ENCODE results near the gene ATAD3B. TPM values are rescaled to one million over a fixed set of nuclear protein-coding genes. Genes with fewer than 3 reads are reported as not detected.

The ATAD3B gene
- total RNA-seq, 5 donors from 2014 or later (not counting 1 experiment from before 2014, with no cell fraction given), result 52.1 to 69.3 (median 57.2) TPM

- Mint-ChIP-seq H3K4me3 (no peak overlapping the region), H3K27me3 (no peaks in the 10 kb centered on the region), H3K27ac (no peak overlapping the region), H3K9me3 (no peaks in the 10 kb centered on the region), H3K4me1 (peaks cover 4 to 7% (median 4%) of the 10 kb centered on the region in 3 donors), H3K36me3 (peaks cover 4% of the 10 kb centered on the region)
- no peaks in the 10 kb centered on the region for H3K9me3 ChIP-seq
- ATAC-seq (replicated peaks in 1 of 4) (no peak), DNase-seq (no peak)
- H3K4me3 ChIP-seq (ENCODE audit: control insufficient read depth in 1 of 2, extremely low read depth in 1 of 2, low read length in 1 of 2), result no peak overlapping the region
- H3K27ac ChIP-seq (ENCODE audit: low read length), result no peak overlapping the region
- 82% methylated on average over 13 of the region's 19 CpGs for WGBS (ENCODE audit: insufficient coverage)
- POLR2A ChIA-PET, result no interaction called here
- CTCF ChIA-PET, result no interaction called here
- H3K27me3 ChIP-seq (replicated peaks in 1 of 2; ENCODE audit: control insufficient read depth in 2 of 2, extremely low read depth in 1 of 2, insufficient read depth in 2 of 2, low read length in 1 of 2), result peaks cover 0 to 7% of the 10 kb centered on the region in 2 experiments
- peaks cover 14 to 16% of the 10 kb centered on the region in 2 donors for H3K36me3 ChIP-seq (ENCODE audit: control insufficient read depth in 2 of 2, extremely low read depth in 1 of 2, insufficient read depth in 1 of 2, low read length in 1 of 2)
- peaks cover 0 to 17% of the 10 kb centered on the region in 2 experiments for H3K4me1 ChIP-seq (ENCODE audit: control insufficient read depth in 1 of 2, extremely low read depth in 1 of 2, insufficient read depth in 2 of 2, low read length in 2 of 2)
Observed at GRCh38 chr1:1543706-1544099, 72.1 kb downstream of the ATAD3B start.

DNA sequence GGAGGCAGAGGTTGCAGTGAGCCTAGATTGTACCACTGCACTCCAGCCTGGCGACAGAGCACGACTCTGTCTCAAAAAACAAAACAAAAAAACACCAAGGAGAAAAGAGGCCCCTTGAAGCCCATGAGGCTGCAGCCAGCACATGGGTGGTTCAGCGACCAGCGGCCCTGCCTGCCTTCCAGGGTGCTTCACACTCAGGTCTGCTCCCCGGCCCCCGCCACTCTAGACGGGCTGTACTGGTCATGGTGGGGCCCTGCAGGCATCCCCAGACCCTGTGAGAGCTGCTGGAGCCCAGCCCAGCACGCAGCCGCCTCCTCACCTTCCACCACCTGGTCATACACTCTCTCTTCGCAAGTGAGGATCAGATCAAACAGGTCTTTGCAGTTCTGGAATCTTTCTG lies 73.0 kb downstream of the ATAD3B start:
- H3K27me3 ChIP-seq (replicated peaks in 1 of 2; ENCODE audit: control insufficient read depth in 2 of 2, extremely low read depth in 1 of 2, insufficient read depth in 2 of 2, low read length in 1 of 2), result no peaks in the 10 kb centered on the region
- no peak overlapping the region for H3K4me3 ChIP-seq (ENCODE audit: control insufficient read depth in 1 of 2, extremely low read depth in 1 of 2, low read length in 1 of 2)
- no peaks in the 10 kb centered on the region for H3K27me3 Mint-ChIP-seq
- no peaks in the 10 kb centered on the region for H3K9me3 Mint-ChIP-seq
- CTCF ChIA-PET, result no interaction called here
- H3K4me1 Mint-ChIP-seq, result peaks cover 4 to 7% (median 4%) of the 10 kb centered on the region in 3 donors
- no peak overlapping the region for H3K27ac Mint-ChIP-seq
- H3K36me3 Mint-ChIP-seq, result peaks cover 4% of the 10 kb centered on the region
- ATAC-seq (replicated peaks in 1 of 4), result no peak
- peaks cover 14 to 16% of the 10 kb centered on the region in 2 donors for H3K36me3 ChIP-seq (ENCODE audit: control insufficient read depth in 2 of 2, extremely low read depth in 1 of 2, insufficient read depth in 1 of 2, low read length in 1 of 2)
- H3K4me3 Mint-ChIP-seq, result no peak overlapping the region
- H3K27ac ChIP-seq (ENCODE audit: low read length), result no peak overlapping the region
- 82% methylated on average over 8 of the region's 10 CpGs for WGBS (ENCODE audit: insufficient coverage)
- peaks cover 0 to 9% of the 10 kb centered on the region in 2 experiments for H3K4me1 ChIP-seq (ENCODE audit: control insufficient read depth in 1 of 2, extremely low read depth in 1 of 2, insufficient read depth in 2 of 2, low read length in 2 of 2)
- POLR2A ChIA-PET, result no interaction called here
- DNase-seq, result no peak
- no peaks in the 10 kb centered on the region for H3K9me3 ChIP-seq

Other genes with a start within 250 kb of the ATAD3B start
- gene SDF4, start 239.8 kb upstream of the ATAD3B start, total RNA-seq, result 100 to 1,000 TPM in 4 of 5 donors, 10 to 100 TPM in 1; 98.6 to 151 (median 141) TPM
- gene B3GALT6, start 239.5 kb upstream of the ATAD3B start, total RNA-seq, result 10 to 100 TPM in 4 of 5 donors, 1 to 10 TPM in 1; 10.0 to 30.4 (median 25.1) TPM
- gene C1QTNF12, start 225.0 kb upstream of the ATAD3B start, total RNA-seq, result 1 to 10 TPM; 2.8 to 4.2 (median 4.0) TPM
- 10 to 100 TPM; 60.8 to 89.8 (median 83.6) TPM for gene UBE2J2, start 197.9 kb upstream of the ATAD3B start, total RNA-seq
- 10 to 100 TPM in 4 of 5 donors, 1 to 10 TPM in 1; 9.5 to 15.3 (median 11.1) TPM for gene SCNN1D, start 191.3 kb upstream of the ATAD3B start, total RNA-seq
- gene ACAP3, start 163.8 kb upstream of the ATAD3B start, total RNA-seq, result 100 to 1,000 TPM in 2 of 5 donors, 10 to 100 TPM in 3; 63.0 to 107 (median 99.8) TPM
- 10 to 100 TPM; 16.7 to 26.4 (median 22.6) TPM for gene PUSL1, start 163.2 kb upstream of the ATAD3B start, total RNA-seq
- 100 to 1,000 TPM; 161 to 200 (median 182) TPM for gene INTS11, start 147.1 kb upstream of the ATAD3B start, total RNA-seq
- 10 to 100 TPM; 15.8 to 35.8 (median 29.9) TPM for gene CPTP, start 147.0 kb upstream of the ATAD3B start, total RNA-seq
- gene TAS1R3, start 140.5 kb upstream of the ATAD3B start, total RNA-seq, result 1 to 10 TPM; 1.6 to 2.3 (median 2.1) TPM
- gene DVL1, start 122.3 kb upstream of the ATAD3B start, total RNA-seq, result 10 to 100 TPM; 43.6 to 70.4 (median 64.9) TPM
- 1 to 10 TPM in 4 of 5 donors, under 1 TPM in 1; 0.99 to 6.8 (median 1.9) TPM for gene MXRA8, start 113.2 kb upstream of the ATAD3B start, total RNA-seq
- gene AURKAIP1, start 96.6 kb upstream of the ATAD3B start, total RNA-seq, result 10 to 100 TPM; 58.8 to 91.7 (median 86.0) TPM
- gene CCNL2, start 72.4 kb upstream of the ATAD3B start, total RNA-seq, result 100 to 1,000 TPM; 250 to 418 (median 376) TPM
- gene MRPL20, start 64.5 kb upstream of the ATAD3B start, total RNA-seq, result 100 to 1,000 TPM; 106 to 123 (median 114) TPM
- gene ANKRD65, start 50.5 kb upstream of the ATAD3B start, total RNA-seq, result under 1 TPM in 1 of 5 donors, not detected in 4; 0.20 TPM
- under 1 TPM in 3 of 5 donors, not detected in 2; 0.15 to 0.54 (median 0.26) TPM for gene VWA1, start 36.1 kb upstream of the ATAD3B start, total RNA-seq
- gene ATAD3C, start 22.1 kb upstream of the ATAD3B start, total RNA-seq, result 1 to 10 TPM in 3 of 5 donors, under 1 TPM in 2; 0.59 to 3.1 (median 1.4) TPM
- gene ATAD3A, start 40.4 kb downstream of the ATAD3B start, total RNA-seq, result 10 to 100 TPM; 24.6 to 42.5 (median 31.1) TPM
- 1 to 10 TPM; 1.0 to 3.1 (median 1.4) TPM for gene TMEM240, start 68.9 kb downstream of the ATAD3B start, total RNA-seq
- gene SSU72, start 103.1 kb downstream of the ATAD3B start, total RNA-seq, result 100 to 1,000 TPM; 112 to 135 (median 134) TPM
- gene FNDC10, start 128.4 kb downstream of the ATAD3B start, total RNA-seq, result 1 to 10 TPM; 2.1 to 6.3 (median 5.9) TPM
- 100 to 1,000 TPM in 3 of 5 donors, 10 to 100 TPM in 2; 68.9 to 105 (median 103) TPM for gene MIB2, start 143.7 kb downstream of the ATAD3B start, total RNA-seq
- gene MMP23B, start 160.4 kb downstream of the ATAD3B start, total RNA-seq, result 10 to 100 TPM in 1 of 5 donors, 1 to 10 TPM in 4; 4.8 to 11.2 (median 6.8) TPM
- 10 to 100 TPM; 38.0 to 54.3 (median 43.7) TPM for gene CDK11B, start 187.2 kb downstream of the ATAD3B start, total RNA-seq
- gene SLC35E2B, start 221.0 kb downstream of the ATAD3B start, total RNA-seq, result 100 to 1,000 TPM in 3 of 5 donors, 10 to 100 TPM in 2; 77.7 to 202 (median 128) TPM

Measured in T-cell (primary cell).